Measurements from ENCODE around the gene CYP2W1.

CYP2W1 gene

DNA sequence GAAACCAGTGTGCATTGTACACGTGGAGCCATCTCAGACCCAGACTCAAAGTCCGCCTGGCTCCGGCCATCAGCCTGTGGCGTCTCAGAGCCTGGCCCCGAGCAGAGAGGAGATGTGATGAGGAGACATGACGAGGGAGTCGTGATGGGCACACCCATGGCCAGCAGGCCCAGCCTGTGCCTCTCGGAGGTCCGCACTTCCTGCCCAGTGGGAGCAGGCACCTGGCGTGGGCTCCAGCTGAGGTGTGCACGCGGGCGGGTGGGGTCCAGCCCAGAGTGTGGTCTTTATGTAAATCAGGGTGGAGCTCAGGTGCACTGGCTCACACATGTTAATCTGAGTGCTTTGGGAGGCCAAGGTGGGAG lies 35.3 kb downstream of the CYP2W1 start:
- no peak for DNase-seq

DNA sequence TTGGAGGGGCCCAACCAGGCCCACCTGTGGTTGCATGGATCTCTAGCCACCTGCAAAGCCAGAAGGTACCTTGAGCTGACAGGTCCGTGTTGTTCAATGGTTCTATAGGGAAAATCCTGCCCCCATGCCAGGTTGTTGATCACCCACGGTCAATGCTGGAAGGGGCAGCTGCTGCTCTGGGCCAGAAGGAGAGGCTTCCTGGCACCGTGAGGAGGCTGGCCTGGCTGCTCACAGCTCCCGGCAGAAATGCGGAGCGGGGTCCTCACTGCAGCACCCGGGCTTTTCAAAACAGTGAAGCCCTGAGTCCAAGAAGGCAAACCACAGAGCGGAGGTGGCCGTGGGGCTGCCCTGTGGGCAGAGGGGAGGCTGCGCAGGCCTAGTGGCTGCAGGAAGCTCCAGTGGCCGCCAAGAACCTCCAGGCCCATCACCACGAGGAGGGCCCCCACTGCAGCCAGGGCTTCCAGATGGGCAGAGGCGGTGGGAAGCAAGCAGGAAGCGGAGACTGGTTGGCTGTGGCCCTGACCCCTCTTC lies 36.3 kb downstream of the CYP2W1 start:
- DNase-seq = no peak

- no peak for DNase-seq
Observed at GRCh38 chr7:1019789-1020610, 37.0 kb downstream of the CYP2W1 start.

GRCh38 chr7:1020849-1021251 lies 37.9 kb downstream of the CYP2W1 start:
- no peak for DNase-seq

GRCh38 chr7:1021366-1021765 lies 38.4 kb downstream of the CYP2W1 start:
- no peak for DNase-seq

- no peak for DNase-seq
Observed at GRCh38 chr7:1021931-1022330, 39.0 kb downstream of the CYP2W1 start.

GRCh38 chr7:1022356-1022755 lies 39.4 kb downstream of the CYP2W1 start:
- DNase-seq = no peak

- no peak for DNase-seq
Observed at GRCh38 chr7:1022801-1023465, 40.0 kb downstream of the CYP2W1 start.

DNA sequence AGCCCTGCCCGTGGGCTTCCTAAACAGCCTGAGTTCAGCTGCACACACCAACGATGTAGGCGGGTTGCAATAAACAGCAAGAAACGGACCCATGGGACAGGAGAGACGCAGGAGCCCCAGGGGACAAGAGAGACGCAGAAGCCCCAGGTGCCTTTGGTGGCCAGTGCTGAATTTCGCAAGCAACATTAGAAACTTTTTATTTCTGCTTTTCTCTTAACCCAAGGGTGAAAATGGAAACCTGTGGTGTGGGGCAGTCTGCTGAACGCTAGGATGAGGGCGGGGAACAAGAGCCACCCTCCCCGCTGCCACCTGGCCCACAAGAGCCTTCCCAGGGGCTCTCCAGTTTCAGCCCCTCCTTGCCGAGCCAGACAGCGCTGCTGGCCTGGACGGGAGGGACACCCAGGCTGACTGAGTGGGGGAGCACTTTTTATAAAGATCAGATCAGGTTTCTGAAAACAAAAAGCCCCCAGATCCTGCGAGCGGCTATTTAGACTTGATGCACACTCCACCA lies 41.4 kb downstream of the CYP2W1 start:
- DNase-seq = no peak

GRCh38 chr7:1024876-1025742 lies 42.1 kb downstream of the CYP2W1 start:
- no peak for DNase-seq

GRCh38 chr7:1025743-1026581 lies 43.0 kb downstream of the CYP2W1 start:
- no peak for DNase-seq

DNA sequence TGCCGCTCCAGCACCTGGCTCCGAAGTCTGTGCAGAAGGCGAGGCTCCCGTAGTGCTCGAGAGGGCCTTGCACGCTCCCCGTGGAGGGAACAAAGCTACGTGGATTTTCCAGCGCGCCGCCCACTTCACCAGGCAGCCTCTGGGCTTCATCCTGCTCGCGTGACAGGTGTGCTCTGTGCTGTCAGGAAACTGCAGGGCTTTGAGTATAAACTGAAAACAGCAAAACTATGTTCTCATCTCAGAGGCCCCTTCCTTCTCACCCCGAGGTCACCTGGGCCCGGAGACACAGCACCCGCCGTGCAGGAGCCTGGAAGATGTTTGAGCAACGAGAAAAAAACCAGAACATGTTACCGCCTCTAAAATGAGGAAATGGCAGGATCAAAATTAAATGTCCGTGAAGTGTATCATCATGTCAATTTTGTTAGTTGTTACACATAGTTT lies 43.8 kb downstream of the CYP2W1 start:
- DNase-seq = no peak

- no peak for DNase-seq
Observed at GRCh38 chr7:1027242-1028043, 44.5 kb downstream of the CYP2W1 start.

- peak; percentile 82 for DNase-seq
Observed at GRCh38 chr7:1028044-1028770, 45.2 kb downstream of the CYP2W1 start.

- DNase-seq = peak; percentile 82
Observed at GRCh38 chr7:1028775-1029636, 46.0 kb downstream of the CYP2W1 start.

DNA sequence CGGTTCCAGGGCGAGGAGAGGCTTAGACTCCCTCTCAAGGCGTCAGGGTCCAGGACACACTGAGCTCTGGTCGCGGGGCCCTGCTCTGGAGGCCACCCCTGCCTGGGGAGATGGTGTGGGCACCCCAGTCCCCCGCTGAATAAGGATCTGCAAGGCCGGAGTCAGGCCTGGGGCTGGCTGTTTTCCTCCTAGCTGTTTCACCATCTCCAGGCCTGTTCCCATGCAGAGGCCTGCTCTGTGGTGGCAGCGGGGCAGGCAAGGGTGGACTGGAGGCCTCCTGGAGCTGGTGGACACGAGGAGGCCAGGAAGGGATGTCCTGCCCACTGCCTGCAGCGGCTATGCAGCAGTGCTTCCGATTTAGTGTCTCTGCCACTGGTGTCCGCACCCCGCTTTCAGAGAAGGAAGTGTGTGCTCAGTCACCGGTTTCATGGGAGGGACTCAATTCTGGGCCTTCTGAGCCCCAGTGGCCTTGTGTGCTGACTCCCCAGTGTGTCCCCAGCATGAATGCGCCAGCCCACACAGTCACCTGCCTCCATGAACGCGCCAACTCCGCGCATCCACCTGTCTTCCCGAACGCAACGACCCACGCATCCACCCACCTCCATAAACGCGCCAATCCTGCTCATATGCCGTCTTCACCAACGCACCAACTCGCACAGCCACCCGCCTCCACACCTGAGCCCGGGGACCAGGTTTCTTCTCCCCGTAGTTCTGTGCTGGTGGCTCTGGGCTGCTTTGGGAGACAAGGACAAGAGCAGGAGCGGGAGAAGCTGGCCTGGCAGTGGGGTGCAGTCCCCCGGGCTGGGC lies 46.9 kb downstream of the CYP2W1 start:
- DNase-seq = no peak

DNA sequence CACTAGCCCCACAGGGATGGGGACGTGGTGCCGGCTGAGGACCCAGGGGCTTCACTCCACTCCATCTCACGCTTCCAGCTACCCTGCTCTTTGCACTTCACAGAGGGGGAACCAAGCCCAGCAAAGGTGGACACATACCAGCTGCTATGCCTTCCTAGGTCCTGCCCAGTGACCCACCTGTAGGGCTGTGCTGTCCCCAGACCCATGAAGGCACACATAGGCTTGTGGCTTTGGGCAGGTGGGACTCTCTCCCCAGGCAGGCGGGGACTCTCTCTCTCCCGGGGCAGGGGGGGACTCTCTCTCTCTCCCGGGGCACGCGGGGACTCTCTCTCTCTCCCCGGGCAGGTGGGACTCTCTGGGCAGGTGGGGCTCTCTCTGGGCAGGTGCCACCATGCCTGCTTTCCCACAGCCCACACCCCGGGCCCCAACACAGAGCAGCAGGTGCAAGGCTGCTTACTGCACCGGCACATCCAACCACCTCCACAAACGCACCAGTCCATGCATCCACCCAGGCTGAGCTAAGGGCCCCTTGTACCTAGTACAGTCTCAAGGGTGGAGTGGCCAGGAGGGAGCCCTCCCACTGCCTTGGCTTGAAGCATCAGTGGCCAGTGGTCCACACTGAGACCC lies 47.6 kb downstream of the CYP2W1 start:
- DNase-seq = no peak

Data from GDM1 (cell line).